ENCODE data around the gene CAB39L. TPM values are rescaled to one million over a fixed set of nuclear protein-coding genes. Genes with fewer than 3 reads are reported as not detected.

Gene CAB39L
- total and polyA plus RNA-seq, 4 donors, result 1.8 to 5.1 (median 2.1) TPM

GRCh38 chr13:49472186-49472585 lies 28.3 kb upstream of the CAB39L start:
- H3K36me3 ChIP-seq (ENCODE audit: control insufficient read depth in 4 of 4, insufficient read depth in 3 of 4, low read depth in 1 of 4, low read length in 3 of 4), result peaks cover 1 to 24% (median 17%) of the 10 kb centered on the region in 4 donors
- TF ChIP-seq HNF4A (conservative IDR thresholded peaks at IDR 0.05), result no peak
- TF ChIP-seq YY1 (IDR thresholded peaks at IDR 0.05), result no peak
- no peak for TF ChIP-seq JUND (IDR thresholded peaks at IDR 0.05)
- no peak for TF ChIP-seq TAF1 (conservative IDR thresholded peaks at IDR 0.05)
- no peak for TF ChIP-seq NR2F2 (IDR thresholded peaks at IDR 0.05)
- no peak overlapping the region for H3K4me3 ChIP-seq (ENCODE audit: low read depth in 1 of 3, low read length in 3 of 3)
- 84% methylated on average over 1 of the region's 1 CpG for WGBS
- peaks cover 0 to under 1% (median under 1%) of the 10 kb centered on the region in 4 donors for H3K4me1 ChIP-seq (ENCODE audit: control insufficient read depth in 4 of 4, insufficient read depth in 4 of 4, low read length in 3 of 4)
- DNase-seq (ENCODE audit: low spot score), result no peak
- H3K9me3 ChIP-seq (ENCODE audit: control insufficient read depth in 4 of 4, low read length in 3 of 4), result no peaks in the 10 kb centered on the region
- no peaks in the 10 kb centered on the region for H3K27me3 ChIP-seq (ENCODE audit: control insufficient read depth in 4 of 4, insufficient read depth in 4 of 4, low read length in 3 of 4)
- H3K27ac ChIP-seq (ENCODE audit: low read depth in 1 of 2, low read length in 2 of 2), result no peak overlapping the region
- no peak overlapping the region for H3K9ac ChIP-seq (ENCODE audit: low read depth in 1 of 2, low read length in 2 of 2)

DNA sequence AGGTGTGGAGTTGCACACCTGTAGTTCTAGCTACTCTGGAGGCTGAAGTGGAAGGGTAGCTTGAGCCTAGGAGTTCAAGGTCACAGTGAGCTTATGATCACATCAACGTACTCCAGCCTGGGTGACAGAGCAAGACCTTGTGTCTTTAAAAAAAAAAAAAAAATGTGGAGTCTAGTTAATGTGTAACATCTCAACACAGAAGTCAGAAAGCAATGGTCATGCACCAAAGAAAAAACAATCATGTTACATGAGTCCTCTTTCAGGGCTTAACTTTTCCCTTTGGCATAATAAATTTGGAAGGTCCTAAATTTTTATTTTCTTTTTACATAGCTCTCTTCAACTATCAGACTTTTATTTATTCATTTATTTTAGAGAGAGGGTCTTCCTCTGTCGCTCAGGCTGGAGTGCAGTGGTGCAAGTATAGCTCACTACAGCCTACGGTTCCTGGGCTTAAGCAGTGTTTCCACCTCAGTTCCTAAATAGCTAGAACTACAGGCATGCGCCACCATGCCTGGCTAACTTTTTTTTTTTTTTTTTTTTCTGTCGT lies 22.5 kb upstream of the CAB39L start:
- Histone ChIP-seq H3K27ac (ENCODE audit: low read depth in 1 of 2, low read length in 2 of 2) (peak overlapping the region; percentile 17 to 77), H3K36me3 (ENCODE audit: control insufficient read depth in 4 of 4, insufficient read depth in 3 of 4, low read depth in 1 of 4, low read length in 3 of 4) (peaks cover 3 to 19% (median 13%) of the 10 kb centered on the region in 4 donors), H3K9ac (ENCODE audit: low read depth in 1 of 2, low read length in 2 of 2) (peak overlapping the region; percentile 32 to 60), H3K9me3 (ENCODE audit: control insufficient read depth in 4 of 4, low read length in 3 of 4) (peaks cover 0 to 2% (median 0%) of the 10 kb centered on the region in 4 donors), H3K4me1 (ENCODE audit: control insufficient read depth in 4 of 4, insufficient read depth in 4 of 4, low read length in 3 of 4) (peaks cover 2 to 25% (median 12%) of the 10 kb centered on the region in 4 donors), H3K27me3 (ENCODE audit: control insufficient read depth in 4 of 4, insufficient read depth in 4 of 4, low read length in 3 of 4) (no peaks in the 10 kb centered on the region), H3K4me3 (ENCODE audit: low read depth in 1 of 3, low read length in 3 of 3) (peak overlapping the region in 1 of 3 donors; percentile 1)
- DNase-seq (ENCODE audit: low spot score), result no peak
- peak in 1 of 2 donors; percentile 43 for TF ChIP-seq RXRA (IDR thresholded peaks at IDR 0.05)
- TF ChIP-seq GABPA (IDR thresholded peaks at IDR 0.05 in 1 of 2, conservative IDR thresholded peaks at IDR 0.05 in 1 of 2), result no peak
- peak; percentile 59 for TF ChIP-seq MAX (IDR thresholded peaks at IDR 0.05)
- peak; percentile 83 for TF ChIP-seq YY1 (IDR thresholded peaks at IDR 0.05)
- TF ChIP-seq TAF1 (conservative IDR thresholded peaks at IDR 0.05), result peak; percentile 54
- TF ChIP-seq, protein P1, sequence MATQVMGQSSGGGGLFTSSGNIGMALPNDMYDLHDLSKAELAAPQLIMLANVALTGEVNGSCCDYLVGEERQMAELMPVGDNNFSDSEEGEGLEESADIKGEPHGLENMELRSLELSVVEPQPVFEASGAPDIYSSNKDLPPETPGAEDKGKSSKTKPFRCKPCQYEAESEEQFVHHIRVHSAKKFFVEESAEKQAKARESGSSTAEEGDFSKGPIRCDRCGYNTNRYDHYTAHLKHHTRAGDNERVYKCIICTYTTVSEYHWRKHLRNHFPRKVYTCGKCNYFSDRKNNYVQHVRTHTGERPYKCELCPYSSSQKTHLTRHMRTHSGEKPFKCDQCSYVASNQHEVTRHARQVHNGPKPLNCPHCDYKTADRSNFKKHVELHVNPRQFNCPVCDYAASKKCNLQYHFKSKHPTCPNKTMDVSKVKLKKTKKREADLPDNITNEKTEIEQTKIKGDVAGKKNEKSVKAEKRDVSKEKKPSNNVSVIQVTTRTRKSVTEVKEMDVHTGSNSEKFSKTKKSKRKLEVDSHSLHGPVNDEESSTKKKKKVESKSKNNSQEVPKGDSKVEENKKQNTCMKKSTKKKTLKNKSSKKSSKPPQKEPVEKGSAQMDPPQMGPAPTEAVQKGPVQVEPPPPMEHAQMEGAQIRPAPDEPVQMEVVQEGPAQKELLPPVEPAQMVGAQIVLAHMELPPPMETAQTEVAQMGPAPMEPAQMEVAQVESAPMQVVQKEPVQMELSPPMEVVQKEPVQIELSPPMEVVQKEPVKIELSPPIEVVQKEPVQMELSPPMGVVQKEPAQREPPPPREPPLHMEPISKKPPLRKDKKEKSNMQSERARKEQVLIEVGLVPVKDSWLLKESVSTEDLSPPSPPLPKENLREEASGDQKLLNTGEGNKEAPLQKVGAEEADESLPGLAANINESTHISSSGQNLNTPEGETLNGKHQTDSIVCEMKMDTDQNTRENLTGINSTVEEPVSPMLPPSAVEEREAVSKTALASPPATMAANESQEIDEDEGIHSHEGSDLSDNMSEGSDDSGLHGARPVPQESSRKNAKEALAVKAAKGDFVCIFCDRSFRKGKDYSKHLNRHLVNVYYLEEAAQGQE (IDR thresholded peaks at IDR 0.05), result peak; percentile 24
- no peak for TF ChIP-seq JUND (IDR thresholded peaks at IDR 0.05)
- peak; percentile 26 to 46 for TF ChIP-seq HNF4A (conservative IDR thresholded peaks at IDR 0.05)
- peak in 1 of 2 donors; percentile 29 for TF ChIP-seq RAD21 (IDR thresholded peaks at IDR 0.05)
- peak; percentile 6 for TF ChIP-seq FOXA2 (IDR thresholded peaks at IDR 0.05)
- no peak for TF ChIP-seq HNF4G (IDR thresholded peaks at IDR 0.05)
- TF ChIP-seq CTCF (IDR thresholded peaks at IDR 0.05; ENCODE audit: low read depth, low read length, missing input control), result no peak
- peak; percentile 69 for TF ChIP-seq SP1 (IDR thresholded peaks at IDR 0.05)
- WGBS, result 42% methylated on average over 5 of the region's 5 CpGs

Measured in liver (tissue), 9 donors.